Mucosa of descending colon (tissue), 3 donors: ENCODE measurements around the gene GGTLC1. TPM values are rescaled to one million over a fixed set of nuclear protein-coding genes. Genes with fewer than 3 reads are reported as not detected.

ENCODE experiments used
- ATAC-seq: fragments of 200-7000 bp; cut with Tn5 transposase; one replicate; pipeline ENCODE4 v1.9.1; 2020; ENCODE audit warnings: mild to moderate bottlenecking, moderate library complexity
- DNase-seq, 3 donors: peaks; one replicate each; pipeline ENCODE4 v3.0.0-alpha.2; 2020
- H3K36me3 ChIP-seq: fragments of 200-600 bp; one replicate; pipeline ENCODE4 v1.8.0; 2021; ENCODE audit warnings: low read depth, mild to moderate bottlenecking
- H3K4me1 ChIP-seq: fragments of 200-600 bp; one replicate; pipeline ENCODE4 v1.8.0; 2021; ENCODE audit warnings: low read depth, mild to moderate bottlenecking
- H3K4me3 ChIP-seq: fragments of 200-600 bp; one replicate; pipeline ENCODE4 v1.8.0; 2021; ENCODE audit warnings: mild to moderate bottlenecking
- H3K9me3 ChIP-seq: fragments of 200-600 bp; one replicate; pipeline ENCODE4 v1.8.0; 2021; ENCODE audit warnings: mild to moderate bottlenecking
- CTCF ChIP-seq: fragments of 200-600 bp; IDR thresholded peaks from one replicate; pipeline ENCODE4 v1.8.0; 2022; ENCODE audit warnings: antibody characterized with exemption, mild to moderate bottlenecking
- intact Hi-C, 2 donors: fragments of 100-400 bp; cut with DNase I in 1 of 2; cut with micrococcal nuclease in 1 of 2; formaldehyde crosslinking; loops; one replicate each; pipeline versions ENCODE4 v1.11.0 to v1.11.1; 2022; cut with DNase I, micrococcal nuclease
- total RNA-seq, 3 donors: library from RNA; stranded (reverse); fragmentation: NEBNext Ultra II Directional in 2 of 3; extraction: Animal tissue kit (Norgen Biotek cat#: 25700) in 2 of 3; gene quantifications; one replicate each; pipeline versions ENCODE4 v1.2.1 to v1.2.4, GENCODE V29; 2021 to 2023
- donor health status: DM: no; HTN: no; CAD: no; lungs with moderate emphysema.
- donor health status: DM: no; HTN: no; CAD: no.
- donor health status: DM: no; HTN: yes; CAD: no.

GGTLC1 gene
- total RNA-seq, 3 donors from 2014 or later: 0.32 TPM; not detected in 2

GRCh38 chr20:23946206-23946605, 42.4 kb downstream of the GGTLC1 start:
- Histone ChIP-seq H3K9me3 (no peaks in the 10 kb centered on the region), H3K36me3 (no peaks in the 10 kb centered on the region), H3K4me1 (no peaks in the 10 kb centered on the region), H3K4me3 (no peak overlapping the region)
- no peak for TF ChIP-seq CTCF
- intact Hi-C loops: no loop called here
- DNase-seq (no peak), ATAC-seq (no peak)

GRCh38 chr20:23943304-23943703, 45.3 kb downstream of the GGTLC1 start:
- ATAC-seq (no peak), DNase-seq (no peak)
- no peak for TF ChIP-seq CTCF
- intact Hi-C loops: no loop called here
- Histone ChIP-seq H3K4me1 (no peaks in the 10 kb centered on the region), H3K36me3 (no peaks in the 10 kb centered on the region), H3K4me3 (no peak overlapping the region), H3K9me3 (no peaks in the 10 kb centered on the region)

GRCh38 chr20:23939641-23940040, 48.9 kb downstream of the GGTLC1 start:
- Histone ChIP-seq H3K4me3 (no peak overlapping the region), H3K36me3 (no peaks in the 10 kb centered on the region), H3K9me3 (no peaks in the 10 kb centered on the region), H3K4me1 (no peaks in the 10 kb centered on the region)
- DNase-seq: no peak
- no peak for ATAC-seq
- TF ChIP-seq CTCF: no peak
- intact Hi-C loops: no loop called here

- H3K9me3 ChIP-seq: no peaks in the 10 kb centered on the region
- H3K4me3 ChIP-seq: no peak overlapping the region
- TF ChIP-seq CTCF: no peak
- H3K36me3 ChIP-seq: no peaks in the 10 kb centered on the region
- DNase-seq (no peak), ATAC-seq (no peak)
- no peaks in the 10 kb centered on the region for H3K4me1 ChIP-seq
- intact Hi-C loops: no loop called here
These were observed 49.5 kb downstream of the GGTLC1 start for GRCh38 chr20:23939063-23939462.

- no peak for ATAC-seq
- Histone ChIP-seq H3K4me3 (no peak overlapping the region), H3K9me3 (no peaks in the 10 kb centered on the region), H3K36me3 (no peaks in the 10 kb centered on the region), H3K4me1 (no peaks in the 10 kb centered on the region)
- intact Hi-C loops: no loop called here
- no peak for DNase-seq
- no peak for TF ChIP-seq CTCF
These were observed 50.5 kb downstream of the GGTLC1 start for GRCh38 chr20:23938118-23938438.
